H9 (cell line): ENCODE data around the gene MAGI1. TPM values are rescaled to one million over a fixed set of nuclear protein-coding genes. Genes with fewer than 3 reads are reported as not detected.

ENCODE experiments used
- DNase-seq: peaks from one replicate; pipeline ENCODE4 v3.0.0-alpha.2; 2017
- H2AFZ ChIP-seq: one replicate; pipeline ENCODE4 v1.6.1; 2013; ENCODE audit warnings: mild to moderate bottlenecking, low read length, control low read depth, moderate library complexity
- H2AK5ac ChIP-seq: 2 replicates; pipeline ENCODE4 v1.6.1; 2013; ENCODE audit warnings: low read length, control low read depth, mixed read lengths; ENCODE audit not compliant: insufficient read length
- H2BK120ac ChIP-seq: one replicate; pipeline ENCODE4 v1.6.1; 2013; ENCODE audit warnings: low read depth, mild to moderate bottlenecking, low read length, control low read depth, inconsistent platforms; ENCODE audit not compliant: poor library complexity, severe bottlenecking
- H2BK12ac ChIP-seq: 2 replicates; pipeline ENCODE4 v1.6.1; 2013; ENCODE audit warnings: low read length, control low read depth, mixed read lengths, low read depth; ENCODE audit not compliant: insufficient read length
- H2BK15ac ChIP-seq: 2 replicates; pipeline ENCODE4 v1.6.1; 2013; ENCODE audit warnings: low read depth, low read length, control low read depth
- H2BK20ac ChIP-seq: one replicate; pipeline ENCODE4 v1.6.1; 2013; ENCODE audit warnings: low read depth, mild to moderate bottlenecking, low read length, control low read depth, inconsistent platforms; ENCODE audit not compliant: poor library complexity, severe bottlenecking
- H2BK5ac ChIP-seq: 2 replicates; pipeline ENCODE4 v1.6.1; 2013; ENCODE audit warnings: low read length, control low read depth, mixed read lengths; ENCODE audit not compliant: insufficient read length
- H3K14ac ChIP-seq: 2 replicates; pipeline ENCODE4 v1.6.1; 2013; ENCODE audit warnings: low read length, control low read depth; ENCODE audit not compliant: insufficient read depth
- H3K18ac ChIP-seq: 2 replicates; pipeline ENCODE4 v1.6.1; 2013; ENCODE audit warnings: low read depth, mild to moderate bottlenecking, mixed read lengths, low read length, control low read depth; ENCODE audit not compliant: insufficient read length
- H3K23ac ChIP-seq: 2 replicates; pipeline ENCODE4 v1.6.1; 2013; ENCODE audit warnings: low read length, control low read depth, mixed read lengths, low read depth; ENCODE audit not compliant: insufficient read length
- H3K23me2 ChIP-seq: 2 replicates; pipeline ENCODE4 v1.6.1; 2013; ENCODE audit warnings: low read depth, mild to moderate bottlenecking, mixed read lengths, low read length, control low read depth; ENCODE audit not compliant: insufficient read length, poor library complexity, severe bottlenecking
- H3K27ac ChIP-seq: 2 replicates; pipeline ENCODE4 v1.5.1; 2013; ENCODE audit warnings: low read length, control low read depth, mixed read lengths, low read depth; ENCODE audit not compliant: insufficient read length
- H3K27me3 ChIP-seq: 2 replicates; pipeline ENCODE4 v1.6.1; 2013; ENCODE audit warnings: low read length, control low read depth, inconsistent platforms; ENCODE audit not compliant: insufficient read depth
- H3K4ac ChIP-seq: 2 replicates; pipeline ENCODE4 v1.6.1; 2013; ENCODE audit warnings: low read depth, mild to moderate bottlenecking, control low read depth, inconsistent platforms, low read length, moderate library complexity
- H3K4me1 ChIP-seq: 2 replicates; pipeline ENCODE4 v1.6.1; 2013; ENCODE audit warnings: low read length, control low read depth, inconsistent platforms; ENCODE audit not compliant: insufficient read depth
- H3K4me2 ChIP-seq: 2 replicates; pipeline ENCODE4 v1.6.1; 2013; ENCODE audit warnings: low read length, control low read depth, mixed read lengths; ENCODE audit not compliant: insufficient read length, insufficient read depth
- H3K56ac ChIP-seq: 2 replicates; pipeline ENCODE4 v1.6.1; 2013; ENCODE audit warnings: low read depth, mild to moderate bottlenecking, mixed read lengths, low read length, control low read depth; ENCODE audit not compliant: insufficient read length
- H3K79me1 ChIP-seq: 2 replicates; pipeline ENCODE4 v1.6.1; 2013; ENCODE audit warnings: low read depth, mild to moderate bottlenecking, moderate library complexity, low read length, control low read depth, inconsistent platforms; ENCODE audit not compliant: insufficient read depth, poor library complexity, severe bottlenecking
- H3K79me2 ChIP-seq: 2 replicates; pipeline ENCODE4 v1.6.1; 2013; ENCODE audit warnings: low read length, control low read depth, inconsistent platforms; ENCODE audit not compliant: insufficient read depth
- H3K9ac ChIP-seq: 2 replicates; pipeline ENCODE4 v1.6.1; 2013; ENCODE audit warnings: low read length, control low read depth, mixed read lengths; ENCODE audit not compliant: insufficient read length; ENCODE audit errors: extremely low read depth
- H3K9me3 ChIP-seq: one replicate; pipeline ENCODE4 v1.6.1; 2013; ENCODE audit warnings: low read depth, low read length, inconsistent platforms; ENCODE audit not compliant: control insufficient read depth
- H3T11ph ChIP-seq: one replicate; pipeline ENCODE4 v1.6.1; 2013; ENCODE audit warnings: mild to moderate bottlenecking, low read length, control low read depth, inconsistent platforms
- H4K20me1 ChIP-seq: one replicate; pipeline ENCODE4 v1.6.1; 2013; ENCODE audit not compliant: control insufficient read depth, insufficient read length, insufficient read depth
- H4K5ac ChIP-seq: 2 replicates; pipeline ENCODE4 v1.6.1; 2013; ENCODE audit warnings: low read depth, mild to moderate bottlenecking, mixed read lengths, low read length, control low read depth; ENCODE audit not compliant: insufficient read length
- H4K8ac ChIP-seq: replicated peaks from 2 replicates; pipeline ENCODE4 v1.6.1; 2013; ENCODE audit warnings: low read length, control low read depth, mixed read lengths, low read depth; ENCODE audit not compliant: insufficient read length
- H4K91ac ChIP-seq: 2 replicates; pipeline ENCODE4 v1.6.1; 2013; ENCODE audit warnings: low read depth, mild to moderate bottlenecking, moderate library complexity, mixed read lengths, low read length, control low read depth; ENCODE audit not compliant: insufficient read length
- H3K27ac Mint-ChIP-seq, 3 experiments: 2 replicates in 2 of 3; 3 replicates in 1 of 3; pipeline ENCODE4 v1.8.0; 2020 to 2021; ENCODE audit warnings: mixed read lengths in 3 of 3, mild to moderate bottlenecking in 1 of 3, moderate library complexity in 1 of 3
- H3K27me3 Mint-ChIP-seq: 2 replicates; pipeline ENCODE4 v1.8.0; 2021; ENCODE audit warnings: low read depth, mild to moderate bottlenecking, moderate library complexity, mixed read lengths
- H3K36me3 Mint-ChIP-seq, 3 experiments: 2 replicates in 2 of 3; 3 replicates in 1 of 3; pipeline ENCODE4 v1.8.0; 2020 to 2021; ENCODE audit warnings: low read depth in 3 of 3, mixed read lengths in 3 of 3; ENCODE audit not compliant: insufficient read depth in 1 of 3
- H3K4me1 Mint-ChIP-seq, 2 experiments: 2 replicates each; pipeline ENCODE4 v1.8.0; 2020; ENCODE audit warnings: mixed read lengths in 2 of 2
- H3K4me3 Mint-ChIP-seq, 2 experiments: 2 replicates in 1 of 2; 3 replicates in 1 of 2; pipeline ENCODE4 v1.8.0; 2020 to 2021; ENCODE audit warnings: mild to moderate bottlenecking in 2 of 2, mixed read lengths in 2 of 2, moderate library complexity in 1 of 2
- H3K9me3 Mint-ChIP-seq, 2 experiments: 2 replicates in 1 of 2; 3 replicates in 1 of 2; pipeline ENCODE4 v1.8.0; 2020; ENCODE audit warnings: mild to moderate bottlenecking in 2 of 2, mixed read lengths in 2 of 2, moderate library complexity in 1 of 2
- WGBS: extraction: QIAGEN DNeasy Blood & Tissue Kit; methylation state at CpG from one replicate; pipeline ENCODE4 v1.1.7; 2013; ENCODE audit warnings: missing lambda C conversion rate, low lambda C conversion rate, mixed read lengths; ENCODE audit not compliant: insufficient read length; ENCODE audit errors: extremely low coverage; 5-methylcytosine and 5-hydroxymethylcytosine counted together
- total RNA-seq: library from RNA; stranded (reverse); gene quantifications from 2 replicates; pipeline ENCODE4 v1.2.1, GENCODE V29; 2021
- TF ChIP-seq, protein P1 (sequence below): fragments of 200-600 bp; sonication (generic); conservative IDR thresholded peaks from 3 replicates; pipeline ENCODE4 v1.8.0; 2021; ENCODE audit warnings: antibody characterized with exemption, mild to moderate bottlenecking

MAGI1 gene
- total RNA-seq, 1 experiment from 2014 or later: 65.7 TPM

DNA sequence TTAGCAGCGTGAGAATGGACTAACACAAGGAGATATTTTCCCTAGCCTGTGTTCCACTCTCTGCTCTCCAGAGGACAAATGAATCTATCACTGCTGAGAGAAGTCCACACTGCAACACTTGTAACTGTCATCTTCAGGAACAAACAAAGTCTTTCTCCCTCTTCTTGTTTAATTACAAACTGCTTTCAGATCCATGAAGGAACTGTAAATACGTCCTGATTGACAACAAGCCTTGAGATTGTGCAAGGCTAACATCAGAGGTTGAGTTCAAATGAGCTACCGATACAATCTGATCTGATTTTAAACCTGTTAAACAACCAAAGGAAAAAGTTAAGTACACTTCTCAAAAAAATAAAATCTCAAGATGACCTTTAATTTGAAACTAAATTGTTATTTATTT lies 712.1 kb downstream of the MAGI1 start:
- no peaks in the 10 kb centered on the region for H3K79me2 ChIP-seq
- no peak overlapping the region for H2BK120ac ChIP-seq
- H4K8ac ChIP-seq: no peak overlapping the region
- TF ChIP-seq, protein P1, sequence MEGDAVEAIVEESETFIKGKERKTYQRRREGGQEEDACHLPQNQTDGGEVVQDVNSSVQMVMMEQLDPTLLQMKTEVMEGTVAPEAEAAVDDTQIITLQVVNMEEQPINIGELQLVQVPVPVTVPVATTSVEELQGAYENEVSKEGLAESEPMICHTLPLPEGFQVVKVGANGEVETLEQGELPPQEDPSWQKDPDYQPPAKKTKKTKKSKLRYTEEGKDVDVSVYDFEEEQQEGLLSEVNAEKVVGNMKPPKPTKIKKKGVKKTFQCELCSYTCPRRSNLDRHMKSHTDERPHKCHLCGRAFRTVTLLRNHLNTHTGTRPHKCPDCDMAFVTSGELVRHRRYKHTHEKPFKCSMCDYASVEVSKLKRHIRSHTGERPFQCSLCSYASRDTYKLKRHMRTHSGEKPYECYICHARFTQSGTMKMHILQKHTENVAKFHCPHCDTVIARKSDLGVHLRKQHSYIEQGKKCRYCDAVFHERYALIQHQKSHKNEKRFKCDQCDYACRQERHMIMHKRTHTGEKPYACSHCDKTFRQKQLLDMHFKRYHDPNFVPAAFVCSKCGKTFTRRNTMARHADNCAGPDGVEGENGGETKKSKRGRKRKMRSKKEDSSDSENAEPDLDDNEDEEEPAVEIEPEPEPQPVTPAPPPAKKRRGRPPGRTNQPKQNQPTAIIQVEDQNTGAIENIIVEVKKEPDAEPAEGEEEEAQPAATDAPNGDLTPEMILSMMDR: no peak
- no peak overlapping the region for H3K4me3 Mint-ChIP-seq
- H3K4me2 ChIP-seq: no peak overlapping the region
- no peak overlapping the region for H3K4ac ChIP-seq
- WGBS: no CpG with 5 or more reads among the region's 3 CpGs
- no peaks in the 10 kb centered on the region for H3K9me3 ChIP-seq
- no peak overlapping the region for H3T11ph ChIP-seq
- no peak overlapping the region for H3K9ac ChIP-seq
- H3K27ac ChIP-seq: no peak overlapping the region
- peaks cover 0 to under 1% of the 10 kb centered on the region in 2 experiments; a peak in 2 of 4 replicates for H3K4me1 Mint-ChIP-seq
- H4K5ac ChIP-seq: no peak overlapping the region
- H2BK20ac ChIP-seq: no peak overlapping the region
- no peak overlapping the region for H3K56ac ChIP-seq
- H3K27me3 ChIP-seq: no peaks in the 10 kb centered on the region
- no peak overlapping the region for H3K27ac Mint-ChIP-seq
- H4K91ac ChIP-seq: no peak overlapping the region
- no peaks in the 10 kb centered on the region for H3K4me1 ChIP-seq
- no peaks in the 10 kb centered on the region for H3K23me2 ChIP-seq
- no peak overlapping the region for H2BK15ac ChIP-seq
- no peaks in the 10 kb centered on the region for H3K79me1 ChIP-seq
- H2AK5ac ChIP-seq: no peak overlapping the region
- no peak overlapping the region for H2AFZ ChIP-seq
- H3K36me3 Mint-ChIP-seq: no peaks in the 10 kb centered on the region
- DNase-seq: no peak
- no peak overlapping the region for H3K14ac ChIP-seq
- no peak overlapping the region for H2BK12ac ChIP-seq
- H3K23ac ChIP-seq: no peak overlapping the region
- H3K27me3 Mint-ChIP-seq: no peaks in the 10 kb centered on the region
- no peaks in the 10 kb centered on the region for H4K20me1 ChIP-seq
- no peaks in the 10 kb centered on the region; a peak in 1 of 5 replicates for H3K9me3 Mint-ChIP-seq
- H3K18ac ChIP-seq: no peak overlapping the region
- H2BK5ac ChIP-seq: no peak overlapping the region
